ENCODE results near the gene DNAH10. TPM values are rescaled to one million over a fixed set of nuclear protein-coding genes. Genes with fewer than 3 reads are reported as not detected.

DNAH10 gene
- total RNA-seq, 1 experiment from 2014 or later: 0.09 TPM

DNA sequence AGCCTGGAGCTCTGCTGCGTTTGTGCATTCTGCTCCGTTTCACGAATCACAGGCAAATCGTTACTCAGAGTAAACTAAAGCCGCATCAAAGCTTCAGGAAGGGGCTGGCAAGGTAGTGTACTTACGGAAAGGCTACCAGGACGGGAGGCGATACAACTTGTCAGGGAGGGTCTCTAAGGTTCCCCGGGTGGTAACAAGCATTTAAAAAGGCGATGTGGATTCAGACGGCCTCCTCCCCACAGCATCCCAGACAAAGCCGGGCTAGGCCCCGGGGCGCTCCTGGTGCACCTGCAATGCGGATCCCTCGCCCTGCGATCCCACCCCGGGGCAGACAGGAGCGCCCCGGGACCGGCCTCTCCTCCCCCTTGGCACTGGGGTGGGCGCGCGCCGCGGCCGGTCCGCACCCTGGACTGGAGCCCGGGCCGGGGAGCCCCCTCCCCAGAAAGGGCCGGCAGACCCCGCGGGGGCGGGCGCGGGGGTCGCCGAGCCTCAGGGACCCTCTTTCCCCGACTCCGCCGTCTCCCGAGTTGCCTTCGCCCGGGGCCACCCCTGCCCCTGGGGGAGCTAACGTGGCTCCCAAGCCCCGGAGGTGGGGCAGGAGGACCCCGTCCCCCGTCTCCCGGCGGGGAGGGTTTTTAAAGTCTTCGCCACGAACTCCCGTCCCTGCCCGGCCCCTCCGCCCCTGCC, 209.8 kb downstream of the DNAH10 start (continued):
- no peak for TF ChIP-seq ZNF512 (CRISPR knock-in tag; IDR thresholded peaks at IDR 0.05; ENCODE audit: borderline replicate concordance)
- no peak for TF ChIP-seq TP53 (CRISPR knock-in tag; IDR thresholded peaks at IDR 0.05)
- no peak for TF ChIP-seq NFE2L1 (CRISPR knock-in tag; IDR thresholded peaks at IDR 0.05)
- TF ChIP-seq, protein P1, sequence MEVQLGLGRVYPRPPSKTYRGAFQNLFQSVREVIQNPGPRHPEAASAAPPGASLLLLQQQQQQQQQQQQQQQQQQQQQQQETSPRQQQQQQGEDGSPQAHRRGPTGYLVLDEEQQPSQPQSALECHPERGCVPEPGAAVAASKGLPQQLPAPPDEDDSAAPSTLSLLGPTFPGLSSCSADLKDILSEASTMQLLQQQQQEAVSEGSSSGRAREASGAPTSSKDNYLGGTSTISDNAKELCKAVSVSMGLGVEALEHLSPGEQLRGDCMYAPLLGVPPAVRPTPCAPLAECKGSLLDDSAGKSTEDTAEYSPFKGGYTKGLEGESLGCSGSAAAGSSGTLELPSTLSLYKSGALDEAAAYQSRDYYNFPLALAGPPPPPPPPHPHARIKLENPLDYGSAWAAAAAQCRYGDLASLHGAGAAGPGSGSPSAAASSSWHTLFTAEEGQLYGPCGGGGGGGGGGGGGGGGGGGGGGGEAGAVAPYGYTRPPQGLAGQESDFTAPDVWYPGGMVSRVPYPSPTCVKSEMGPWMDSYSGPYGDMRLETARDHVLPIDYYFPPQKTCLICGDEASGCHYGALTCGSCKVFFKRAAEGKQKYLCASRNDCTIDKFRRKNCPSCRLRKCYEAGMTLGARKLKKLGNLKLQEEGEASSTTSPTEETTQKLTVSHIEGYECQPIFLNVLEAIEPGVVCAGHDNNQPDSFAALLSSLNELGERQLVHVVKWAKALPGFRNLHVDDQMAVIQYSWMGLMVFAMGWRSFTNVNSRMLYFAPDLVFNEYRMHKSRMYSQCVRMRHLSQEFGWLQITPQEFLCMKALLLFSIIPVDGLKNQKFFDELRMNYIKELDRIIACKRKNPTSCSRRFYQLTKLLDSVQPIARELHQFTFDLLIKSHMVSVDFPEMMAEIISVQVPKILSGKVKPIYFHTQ (CRISPR knock-in tag; IDR thresholded peaks at IDR 0.05): no peak
- TF ChIP-seq, protein P2, sequence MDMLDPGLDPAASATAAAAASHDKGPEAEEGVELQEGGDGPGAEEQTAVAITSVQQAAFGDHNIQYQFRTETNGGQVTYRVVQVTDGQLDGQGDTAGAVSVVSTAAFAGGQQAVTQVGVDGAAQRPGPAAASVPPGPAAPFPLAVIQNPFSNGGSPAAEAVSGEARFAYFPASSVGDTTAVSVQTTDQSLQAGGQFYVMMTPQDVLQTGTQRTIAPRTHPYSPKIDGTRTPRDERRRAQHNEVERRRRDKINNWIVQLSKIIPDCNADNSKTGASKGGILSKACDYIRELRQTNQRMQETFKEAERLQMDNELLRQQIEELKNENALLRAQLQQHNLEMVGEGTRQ (CRISPR knock-in tag; IDR thresholded peaks at IDR 0.05): no peak
- peak; percentile 88 for TF ChIP-seq SMAD4 (CRISPR knock-in tag; IDR thresholded peaks at IDR 0.05)
- TF ChIP-seq, protein P3, sequence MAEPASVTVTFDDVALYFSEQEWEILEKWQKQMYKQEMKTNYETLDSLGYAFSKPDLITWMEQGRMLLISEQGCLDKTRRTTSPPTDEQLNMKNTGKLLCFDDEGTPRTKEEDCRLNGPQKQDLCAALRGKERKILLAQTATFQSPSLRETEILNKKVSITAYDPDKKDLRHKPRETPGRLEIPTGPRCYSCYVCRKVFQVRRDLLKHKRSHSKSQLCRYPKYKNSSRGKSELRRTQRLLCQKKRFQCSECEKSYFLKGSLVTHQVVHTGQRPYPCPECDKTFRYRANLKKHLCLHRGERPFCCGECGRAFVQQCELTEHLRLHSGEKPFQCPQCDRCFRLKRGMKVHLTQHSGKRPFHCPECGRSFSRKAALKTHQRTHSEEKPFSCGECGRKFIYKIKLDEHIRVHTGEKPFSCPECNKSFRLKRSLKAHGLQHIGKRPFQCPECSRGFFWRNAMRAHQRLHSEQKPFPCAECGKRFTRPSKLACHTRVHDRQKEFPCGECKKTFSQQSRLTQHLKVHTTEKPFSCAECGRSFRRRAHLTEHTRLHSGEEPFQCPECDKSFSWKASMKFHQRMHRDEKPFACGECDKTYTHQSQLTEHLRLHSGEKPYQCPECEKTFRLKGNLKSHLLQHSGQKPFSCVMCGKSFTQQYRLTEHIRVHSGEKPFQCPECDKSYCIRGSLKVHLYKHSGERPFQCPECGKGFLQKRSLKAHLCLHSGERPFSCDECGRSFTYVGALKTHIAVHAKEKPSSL (CRISPR knock-in tag; conservative IDR thresholded peaks at IDR 0.05): no peak
- TF ChIP-seq SP1 (CRISPR knock-in tag; conservative IDR thresholded peaks at IDR 0.05): peak; percentile 32; the same call in 1 of the 2 replicates
- TF ChIP-seq GTF2I (CRISPR knock-in tag; conservative IDR thresholded peaks at IDR 0.05): no peak
- no peak for TF ChIP-seq ELF4 (CRISPR knock-in tag; IDR thresholded peaks at IDR 0.05; ENCODE audit: low read depth)
- no peak for TF ChIP-seq E2F5 (CRISPR knock-in tag; IDR thresholded peaks at IDR 0.05)
- TF ChIP-seq ZMAT4 (CRISPR knock-in tag; IDR thresholded peaks at IDR 0.05): no peak
- no peak for TF ChIP-seq JUN (CRISPR knock-in tag; IDR thresholded peaks at IDR 0.05)
- no peak for TF ChIP-seq SMAD3 (CRISPR knock-in tag; IDR thresholded peaks at IDR 0.05; ENCODE audit: borderline replicate concordance)
- TF ChIP-seq MYBL2 (CRISPR knock-in tag; IDR thresholded peaks at IDR 0.05): no peak
- no peak for TF ChIP-seq ZNF671 (CRISPR knock-in tag; IDR thresholded peaks at IDR 0.05)
- TF ChIP-seq CBFB (CRISPR knock-in tag; IDR thresholded peaks at IDR 0.05; ENCODE audit: low read depth): no peak
- TF ChIP-seq, protein P4, sequence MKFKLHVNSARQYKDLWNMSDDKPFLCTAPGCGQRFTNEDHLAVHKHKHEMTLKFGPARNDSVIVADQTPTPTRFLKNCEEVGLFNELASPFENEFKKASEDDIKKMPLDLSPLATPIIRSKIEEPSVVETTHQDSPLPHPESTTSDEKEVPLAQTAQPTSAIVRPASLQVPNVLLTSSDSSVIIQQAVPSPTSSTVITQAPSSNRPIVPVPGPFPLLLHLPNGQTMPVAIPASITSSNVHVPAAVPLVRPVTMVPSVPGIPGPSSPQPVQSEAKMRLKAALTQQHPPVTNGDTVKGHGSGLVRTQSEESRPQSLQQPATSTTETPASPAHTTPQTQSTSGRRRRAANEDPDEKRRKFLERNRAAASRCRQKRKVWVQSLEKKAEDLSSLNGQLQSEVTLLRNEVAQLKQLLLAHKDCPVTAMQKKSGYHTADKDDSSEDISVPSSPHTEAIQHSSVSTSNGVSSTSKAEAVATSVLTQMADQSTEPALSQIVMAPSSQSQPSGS (CRISPR knock-in tag; IDR thresholded peaks at IDR 0.05; ENCODE audit: borderline replicate concordance, low read depth): no peak
- TF ChIP-seq ZNF532 (CRISPR knock-in tag; IDR thresholded peaks at IDR 0.05; ENCODE audit: borderline replicate concordance): no peak
- TF ChIP-seq, protein P5, sequence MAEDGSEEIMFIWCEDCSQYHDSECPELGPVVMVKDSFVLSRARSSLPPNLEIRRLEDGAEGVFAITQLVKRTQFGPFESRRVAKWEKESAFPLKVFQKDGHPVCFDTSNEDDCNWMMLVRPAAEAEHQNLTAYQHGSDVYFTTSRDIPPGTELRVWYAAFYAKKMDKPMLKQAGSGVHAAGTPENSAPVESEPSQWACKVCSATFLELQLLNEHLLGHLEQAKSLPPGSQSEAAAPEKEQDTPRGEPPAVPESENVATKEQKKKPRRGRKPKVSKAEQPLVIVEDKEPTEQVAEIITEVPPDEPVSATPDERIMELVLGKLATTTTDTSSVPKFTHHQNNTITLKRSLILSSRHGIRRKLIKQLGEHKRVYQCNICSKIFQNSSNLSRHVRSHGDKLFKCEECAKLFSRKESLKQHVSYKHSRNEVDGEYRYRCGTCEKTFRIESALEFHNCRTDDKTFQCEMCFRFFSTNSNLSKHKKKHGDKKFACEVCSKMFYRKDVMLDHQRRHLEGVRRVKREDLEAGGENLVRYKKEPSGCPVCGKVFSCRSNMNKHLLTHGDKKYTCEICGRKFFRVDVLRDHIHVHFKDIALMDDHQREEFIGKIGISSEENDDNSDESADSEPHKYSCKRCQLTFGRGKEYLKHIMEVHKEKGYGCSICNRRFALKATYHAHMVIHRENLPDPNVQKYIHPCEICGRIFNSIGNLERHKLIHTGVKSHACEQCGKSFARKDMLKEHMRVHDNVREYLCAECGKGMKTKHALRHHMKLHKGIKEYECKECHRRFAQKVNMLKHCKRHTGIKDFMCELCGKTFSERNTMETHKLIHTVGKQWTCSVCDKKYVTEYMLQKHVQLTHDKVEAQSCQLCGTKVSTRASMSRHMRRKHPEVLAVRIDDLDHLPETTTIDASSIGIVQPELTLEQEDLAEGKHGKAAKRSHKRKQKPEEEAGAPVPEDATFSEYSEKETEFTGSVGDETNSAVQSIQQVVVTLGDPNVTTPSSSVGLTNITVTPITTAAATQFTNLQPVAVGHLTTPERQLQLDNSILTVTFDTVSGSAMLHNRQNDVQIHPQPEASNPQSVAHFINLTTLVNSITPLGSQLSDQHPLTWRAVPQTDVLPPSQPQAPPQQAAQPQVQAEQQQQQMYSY (CRISPR knock-in tag; IDR thresholded peaks at IDR 0.05): no peak
